ENCODE measurements around the gene FBXL20. TPM values are rescaled to one million over a fixed set of nuclear protein-coding genes. Genes with fewer than 3 reads are reported as not detected.

Gene FBXL20, protein sequence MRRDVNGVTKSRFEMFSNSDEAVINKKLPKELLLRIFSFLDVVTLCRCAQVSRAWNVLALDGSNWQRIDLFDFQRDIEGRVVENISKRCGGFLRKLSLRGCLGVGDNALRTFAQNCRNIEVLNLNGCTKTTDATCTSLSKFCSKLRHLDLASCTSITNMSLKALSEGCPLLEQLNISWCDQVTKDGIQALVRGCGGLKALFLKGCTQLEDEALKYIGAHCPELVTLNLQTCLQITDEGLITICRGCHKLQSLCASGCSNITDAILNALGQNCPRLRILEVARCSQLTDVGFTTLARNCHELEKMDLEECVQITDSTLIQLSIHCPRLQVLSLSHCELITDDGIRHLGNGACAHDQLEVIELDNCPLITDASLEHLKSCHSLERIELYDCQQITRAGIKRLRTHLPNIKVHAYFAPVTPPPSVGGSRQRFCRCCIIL
- total RNA-seq: 10 to 100 TPM in 1 of 2 donors, 1 to 10 TPM in 1; 7.0 to 12.0 TPM

DNA sequence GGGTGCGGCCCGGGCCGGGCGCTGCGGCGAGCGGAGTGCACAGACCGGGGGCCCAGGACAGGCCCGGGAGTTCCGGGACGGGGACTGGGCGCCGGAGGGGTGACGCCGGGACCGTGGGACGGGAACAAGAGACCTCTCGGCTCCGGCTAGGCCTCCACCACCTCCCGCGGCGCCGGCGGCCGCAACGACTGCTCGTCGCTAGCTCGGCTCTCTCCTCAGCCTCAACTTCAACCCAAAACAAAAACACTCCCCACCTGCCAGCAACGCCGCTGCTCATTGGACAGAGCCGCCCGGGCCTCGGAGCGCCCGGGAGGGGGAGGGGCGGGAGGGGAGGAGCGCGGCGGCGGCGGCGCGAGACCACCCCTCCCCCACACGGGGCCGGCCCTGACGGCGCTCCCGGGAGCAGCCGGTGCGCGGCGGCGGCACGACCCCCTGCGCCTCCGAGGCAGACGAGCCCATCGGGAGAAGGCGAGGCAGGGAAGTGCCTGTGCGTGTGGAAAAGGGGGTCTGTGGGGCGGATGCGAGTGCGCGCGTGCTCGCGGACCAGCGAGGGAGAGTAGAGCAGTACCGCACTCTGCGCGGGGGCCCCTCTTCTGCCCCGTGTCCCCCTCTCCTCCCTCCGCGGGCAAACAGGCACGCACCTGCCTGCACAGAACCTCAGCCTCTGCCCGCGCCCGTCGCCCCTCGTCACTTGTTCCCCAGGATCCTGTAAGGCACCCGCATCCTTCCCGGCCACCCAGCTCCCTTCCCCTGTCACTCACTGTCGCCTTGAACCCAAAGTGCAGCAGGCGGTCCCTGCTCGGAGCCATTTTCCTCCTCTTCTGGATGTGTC lies at the start of gene FBXL20:
FBXL20 (minus strand) TSS at position 215 of the 832 bp plus-strand sequence. CDS start 224 bp downstream, outside the sequence.

GRCh38 chr17:39450847-39451581 lies 49.6 kb upstream of the FBXL20 start, which contains the start of gene MED1:
MED1 (minus strand) TSS chr17:39451263; CDS start chr17:39451062, 201 bp downstream.

GRCh38 chr17:39225308-39225958 lies 176.0 kb downstream of the FBXL20 start, which contains the start of gene STAC2:
STAC2 (minus strand) TSS chr17:39225945; CDS start chr17:39225502, 443 bp downstream.

Other genes starting within 250 kb of the FBXL20 start
- gene PLXDC1, start 250.0 kb downstream of the FBXL20 start, total RNA-seq: under 1 TPM; 0.34 to 0.67 TPM
- not detected for gene ARL5C, start 235.5 kb downstream of the FBXL20 start, total RNA-seq
- gene CACNB1, start 204.0 kb downstream of the FBXL20 start, total RNA-seq: 1 to 10 TPM; 3.1 to 3.7 TPM
- 1,000 to 10,000 TPM; 1,145 to 1,646 TPM for gene RPL19, start 201.3 kb downstream of the FBXL20 start, total RNA-seq
- gene STAC2, start 175.7 kb downstream of the FBXL20 start, total RNA-seq: not detected
- 10 to 100 TPM; 23.4 to 30.6 TPM for gene MED1, start 49.6 kb upstream of the FBXL20 start, total RNA-seq
- gene CDK12, start 59.9 kb upstream of the FBXL20 start, total RNA-seq: 10 to 100 TPM; 37.9 to 44.0 TPM
- not detected for gene NEUROD2, start 206.3 kb upstream of the FBXL20 start, total RNA-seq
- gene PPP1R1B, start 225.3 kb upstream of the FBXL20 start, total RNA-seq: not detected
- gene STARD3, start 235.5 kb upstream of the FBXL20 start, total RNA-seq: 10 to 100 TPM; 37.2 to 39.3 TPM

All from melanocyte of skin (primary cell).